NCI-H446 (cell line): Measurements from ENCODE around the gene POLR3A.
A peak's percentile ranks its signal among the peaks of the same experiment; 100 is the strongest.

ENCODE experiments used
- DNase-seq, 2 experiments: peaks; one replicate each; lab custom pipeline; 2025; lab: John Stamatoyannopoulos, UW

Gene POLR3A

DNA sequence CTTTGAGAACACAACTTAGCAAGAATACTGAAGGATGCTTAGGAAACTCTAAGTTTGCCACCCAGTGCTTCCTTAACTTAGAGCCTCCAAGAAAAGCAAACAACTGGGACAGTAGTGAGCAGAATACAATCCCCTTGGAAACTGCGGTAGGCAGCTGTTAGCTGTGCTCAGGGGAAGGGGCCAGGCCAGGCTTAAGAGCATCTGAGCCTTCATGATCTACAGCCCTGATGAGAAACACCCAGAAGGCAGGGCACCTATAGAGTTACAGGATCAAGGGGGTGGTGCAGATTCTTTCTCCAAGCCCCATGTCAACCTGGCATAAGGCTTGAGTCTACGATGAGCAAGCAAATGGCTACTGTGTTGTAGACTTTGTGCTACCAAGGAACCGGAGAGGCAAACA is 51.4 kb downstream of the POLR3A start:
- no peak for DNase-seq

DNA sequence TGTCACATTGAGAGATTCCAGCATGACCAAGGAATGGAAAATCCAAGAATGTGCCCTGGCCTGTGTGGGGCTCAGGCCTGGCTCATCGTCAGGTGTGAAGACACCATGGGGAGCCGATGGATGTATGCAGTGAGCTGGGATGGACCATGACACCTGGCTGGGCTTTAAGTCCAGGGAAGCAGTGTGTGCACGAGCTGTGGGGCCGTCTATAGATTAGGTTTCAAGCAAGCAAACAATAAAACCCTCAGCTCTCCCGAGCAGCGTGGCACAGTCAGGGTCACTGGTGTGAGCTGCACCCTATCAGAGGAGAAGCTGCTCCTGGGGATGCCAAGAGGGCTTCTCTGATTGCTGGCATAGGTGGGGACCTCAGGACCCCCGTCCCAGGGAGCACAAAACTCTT is 52.3 kb downstream of the POLR3A start:
- DNase-seq = no peak

DNA sequence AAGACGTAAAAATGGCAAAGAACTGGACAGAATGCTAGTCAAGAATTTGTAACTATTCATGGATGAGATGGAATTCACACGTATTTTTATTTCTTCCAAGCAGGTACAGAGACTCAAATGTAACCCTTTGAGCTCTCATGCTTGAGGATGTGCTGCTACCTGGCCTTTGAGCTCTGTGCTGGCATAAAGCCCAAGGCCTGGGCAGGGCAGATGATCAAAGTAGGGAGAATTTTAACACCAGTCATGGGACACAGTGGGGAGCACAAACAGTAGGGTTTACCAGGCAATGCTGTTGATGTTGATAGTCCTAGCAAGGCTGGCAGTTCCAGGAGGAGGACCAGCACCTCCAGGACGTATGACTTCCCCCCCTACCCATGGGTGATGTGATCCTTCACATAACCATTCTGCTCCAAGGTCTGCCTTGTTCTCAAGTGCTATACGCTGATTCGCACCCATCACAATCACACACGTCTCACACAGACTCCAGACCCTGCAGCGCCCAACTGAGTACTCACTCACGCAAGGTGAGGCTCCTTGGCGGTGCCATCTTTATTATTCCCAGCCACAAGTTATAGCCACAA is 54.1 kb downstream of the POLR3A start:
- DNase-seq = no peak

DNA sequence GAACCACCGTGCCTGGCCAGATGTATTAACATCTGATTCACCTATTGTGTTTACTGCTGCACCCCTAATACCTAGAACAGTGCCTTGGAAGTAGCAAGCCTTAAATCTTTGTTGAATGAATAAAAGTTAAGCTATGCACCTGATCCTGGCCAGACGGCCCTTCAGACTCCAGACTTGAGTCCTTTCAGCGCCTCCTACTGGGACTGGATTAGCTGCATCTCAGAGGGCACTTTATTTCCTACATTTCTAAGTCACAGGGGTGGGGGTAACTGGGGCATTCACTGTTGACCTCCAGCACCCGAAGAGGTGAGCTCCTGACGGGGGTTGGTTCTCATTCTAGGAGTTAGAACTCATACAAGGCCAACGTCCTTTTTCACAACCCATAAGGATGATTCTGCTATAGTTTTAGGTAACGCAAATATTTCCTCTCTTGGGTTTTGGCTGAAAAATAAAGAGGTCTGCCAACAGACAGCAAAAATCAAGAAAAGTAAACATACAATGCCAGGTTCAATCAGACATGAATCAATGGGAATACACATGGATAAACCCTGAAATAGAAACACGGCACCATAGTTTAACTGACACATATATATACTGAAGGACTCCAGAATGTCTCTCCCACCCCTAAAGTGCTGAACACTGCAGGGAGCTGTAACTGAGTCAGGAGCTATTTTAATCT is 54.8 kb downstream of the POLR3A start:
- peak in 1 of 2 experiments; percentile 4 for DNase-seq

DNA sequence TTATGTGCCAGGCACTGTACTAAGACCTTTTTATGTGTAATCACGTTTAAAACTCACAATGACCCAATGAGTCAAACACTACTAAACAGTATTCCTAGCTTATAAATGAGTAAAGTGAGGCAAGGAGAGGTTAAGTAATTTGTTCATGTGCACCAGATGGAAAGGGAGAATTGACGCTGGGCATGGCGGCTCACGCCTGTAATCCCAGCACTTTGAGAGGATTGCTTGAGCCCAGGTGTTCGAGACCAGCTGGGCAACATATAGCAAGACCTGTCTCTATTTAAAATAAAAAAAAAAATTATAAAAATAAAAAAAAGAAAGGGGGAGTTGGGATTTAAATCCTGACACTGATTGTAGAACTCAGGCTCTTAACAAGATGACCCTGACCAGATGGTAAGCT is 56.0 kb downstream of the POLR3A start:
- no peak for DNase-seq

DNA sequence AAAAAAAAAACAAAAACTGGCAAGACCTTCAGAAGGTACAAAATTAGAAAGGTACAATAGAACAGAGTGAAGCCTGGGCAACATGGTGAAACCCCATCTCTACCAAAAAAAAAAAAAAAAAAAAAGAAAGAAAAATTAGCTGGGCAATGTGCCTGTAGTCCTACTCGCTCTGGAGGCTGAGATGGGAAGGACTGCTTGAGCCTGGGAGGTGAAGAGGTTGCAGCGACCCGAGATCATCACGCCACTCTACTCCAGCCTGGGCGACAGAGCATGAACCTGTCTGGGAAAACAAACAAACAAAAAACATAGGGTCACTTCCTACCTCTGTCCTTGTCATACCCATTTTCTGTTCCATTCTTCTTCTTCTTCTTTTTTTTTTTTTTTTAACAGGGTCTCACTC is 57.2 kb downstream of the POLR3A start:
- no peak for DNase-seq

DNA sequence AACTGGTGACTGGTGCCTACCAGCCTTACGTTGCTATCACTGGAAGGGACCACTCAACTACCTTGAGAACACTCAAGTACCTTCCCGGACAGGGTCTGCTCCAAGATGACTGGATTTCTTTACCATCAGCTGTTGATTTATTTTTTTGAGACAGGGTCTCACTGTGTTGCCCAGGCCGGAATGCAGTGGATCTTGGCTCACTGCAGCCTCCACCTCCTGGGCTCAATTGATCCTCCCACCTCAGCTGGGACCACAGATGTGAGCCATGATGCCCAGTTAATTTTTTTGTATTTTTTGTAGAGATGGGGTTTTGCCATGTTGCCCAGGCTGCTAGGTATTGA is 57.5 kb downstream of the POLR3A start:
- DNase-seq = no peak

DNA sequence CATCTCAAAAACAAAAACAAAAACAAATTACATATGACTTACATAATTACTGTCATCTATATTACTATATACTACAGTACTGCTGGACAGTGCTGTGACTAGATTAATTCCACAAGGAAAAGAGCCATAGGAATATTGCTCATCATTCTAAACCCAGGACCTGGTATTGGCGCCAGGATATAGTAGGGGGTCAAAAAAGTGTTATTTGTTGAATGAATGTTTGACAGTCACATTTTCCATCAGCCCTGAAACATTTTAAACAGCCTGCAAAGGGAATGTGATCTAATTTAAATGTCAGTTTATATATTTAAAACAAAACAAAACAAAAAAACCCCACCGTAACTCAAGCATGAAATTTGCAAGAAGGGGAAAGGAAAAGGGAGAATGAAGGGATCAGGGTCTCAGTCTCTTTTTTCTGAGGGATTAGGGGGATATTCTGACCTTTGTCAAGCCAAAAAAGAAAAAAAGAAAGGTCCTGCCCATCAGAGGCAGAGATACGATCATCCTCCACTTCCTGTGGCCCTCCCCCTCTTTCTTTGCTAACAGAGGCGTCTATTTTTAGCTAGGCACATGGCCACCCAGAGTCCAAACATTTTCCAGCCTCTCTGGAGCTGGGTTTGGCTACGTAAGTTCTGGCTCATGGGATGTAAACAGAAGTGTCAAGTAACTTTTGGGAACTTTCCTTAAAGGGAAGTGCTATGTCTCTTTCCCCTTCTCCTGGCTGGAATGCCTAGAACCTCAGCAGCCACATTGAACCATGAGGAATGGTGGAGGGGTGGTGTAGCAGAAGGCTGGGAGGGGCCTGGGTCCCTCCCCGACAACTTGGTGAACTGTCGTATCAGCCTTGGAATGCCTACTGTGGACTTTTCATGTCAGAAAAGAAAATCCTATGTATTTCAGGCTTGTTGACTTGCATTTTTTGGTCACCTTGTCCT is 58.2 kb downstream of the POLR3A start:
- peak in 1 of 2 experiments; percentile 2 for DNase-seq

DNA sequence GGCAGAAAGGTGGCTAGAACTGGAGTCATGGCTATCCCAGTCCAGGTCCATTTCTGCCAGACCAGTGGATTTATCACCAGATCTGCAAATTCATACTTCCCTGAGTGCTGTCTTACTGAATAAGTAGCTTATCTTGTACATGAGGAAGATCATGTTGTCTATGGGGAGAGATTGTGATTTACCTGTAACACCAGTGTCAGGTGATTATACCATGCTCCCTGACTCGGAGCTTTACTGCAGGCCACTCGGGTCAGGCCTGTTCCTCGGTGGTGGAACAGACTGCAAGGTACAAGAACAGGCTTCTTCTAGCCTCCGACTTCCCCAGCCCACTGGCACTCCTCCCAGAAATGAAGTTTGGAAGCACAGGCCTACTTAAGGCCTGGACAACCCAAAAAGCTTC is 60.2 kb downstream of the POLR3A start:
- no peak for DNase-seq

DNA sequence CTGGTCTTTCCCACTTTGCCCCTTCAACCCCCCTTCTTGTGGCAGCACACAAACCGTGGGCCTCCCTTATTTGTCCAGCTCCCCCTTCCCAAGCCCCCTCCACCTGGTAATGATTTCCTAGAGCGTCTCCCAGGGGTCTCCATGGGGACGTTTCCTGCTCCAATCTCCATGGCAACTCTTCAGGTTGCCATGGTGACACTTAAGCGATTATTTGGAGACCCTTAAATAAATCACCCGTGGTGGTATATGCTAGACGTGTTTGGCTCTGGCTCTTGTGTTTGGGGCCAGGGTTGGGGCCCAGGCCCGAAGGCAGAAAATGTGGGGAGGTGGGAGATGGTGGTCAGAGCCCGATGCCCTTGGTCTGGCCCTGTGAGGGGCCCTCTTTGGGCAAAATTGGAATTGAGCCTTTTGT is 61.7 kb downstream of the POLR3A start:
- DNase-seq = no peak

DNA sequence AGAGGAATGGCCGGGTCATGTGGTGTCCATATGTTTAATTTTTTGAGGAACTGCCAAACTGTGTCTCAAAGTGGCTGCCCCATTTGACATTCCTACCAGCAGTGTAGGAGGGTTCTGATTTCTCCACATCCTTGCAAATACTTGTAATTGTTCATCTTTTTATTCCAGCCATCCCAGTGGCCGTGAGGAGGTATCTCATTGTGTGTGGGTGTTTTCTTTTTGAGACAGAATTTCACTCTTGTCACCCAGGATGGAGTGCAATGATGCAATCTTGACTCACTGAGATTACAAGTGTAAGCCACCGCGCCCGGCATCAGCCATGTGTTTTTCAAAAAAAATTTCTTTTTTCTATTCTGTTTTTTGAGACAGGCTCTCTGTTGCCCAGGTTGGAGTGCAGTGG is 64.0 kb downstream of the POLR3A start:
- DNase-seq = no peak

DNA sequence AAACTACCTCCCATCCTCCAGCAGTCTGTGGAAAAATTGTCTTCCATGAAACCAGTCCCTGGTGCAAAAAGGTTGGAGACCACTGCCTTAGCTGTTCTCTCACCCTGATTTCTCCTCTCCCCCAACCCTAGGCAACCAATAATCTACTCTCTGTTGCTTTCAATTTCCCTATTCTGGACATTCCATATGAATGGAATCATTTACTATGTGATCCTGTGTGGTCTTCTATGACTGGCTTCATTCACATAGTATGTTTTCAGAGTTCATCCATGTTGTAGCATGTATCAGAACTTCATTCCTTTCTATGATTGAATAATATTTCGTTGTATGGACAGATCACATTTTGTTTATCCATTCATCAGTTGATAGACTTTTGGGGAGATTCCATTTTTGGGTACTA is 64.5 kb downstream of the POLR3A start:
- DNase-seq = no peak

DNA sequence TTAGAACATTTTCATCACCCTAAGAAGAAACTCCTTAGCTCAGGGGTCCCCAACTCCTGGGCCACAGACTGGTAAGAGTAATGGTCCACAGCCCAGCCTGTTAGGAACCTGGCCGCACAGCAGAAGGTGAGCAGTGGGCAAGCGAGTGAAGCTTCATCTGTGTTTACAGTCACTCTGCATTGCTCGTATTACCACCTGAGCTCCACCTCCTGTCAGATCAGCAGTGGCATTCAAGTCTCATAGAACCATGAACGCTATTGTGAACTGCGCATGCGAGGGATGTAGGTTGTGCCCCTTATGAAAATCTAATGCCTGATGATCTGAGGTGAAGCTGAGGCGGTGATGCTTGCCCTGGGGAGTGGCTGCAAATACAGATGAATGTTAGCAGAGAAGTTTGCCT is 65.4 kb downstream of the POLR3A start:
- no peak for DNase-seq

DNA sequence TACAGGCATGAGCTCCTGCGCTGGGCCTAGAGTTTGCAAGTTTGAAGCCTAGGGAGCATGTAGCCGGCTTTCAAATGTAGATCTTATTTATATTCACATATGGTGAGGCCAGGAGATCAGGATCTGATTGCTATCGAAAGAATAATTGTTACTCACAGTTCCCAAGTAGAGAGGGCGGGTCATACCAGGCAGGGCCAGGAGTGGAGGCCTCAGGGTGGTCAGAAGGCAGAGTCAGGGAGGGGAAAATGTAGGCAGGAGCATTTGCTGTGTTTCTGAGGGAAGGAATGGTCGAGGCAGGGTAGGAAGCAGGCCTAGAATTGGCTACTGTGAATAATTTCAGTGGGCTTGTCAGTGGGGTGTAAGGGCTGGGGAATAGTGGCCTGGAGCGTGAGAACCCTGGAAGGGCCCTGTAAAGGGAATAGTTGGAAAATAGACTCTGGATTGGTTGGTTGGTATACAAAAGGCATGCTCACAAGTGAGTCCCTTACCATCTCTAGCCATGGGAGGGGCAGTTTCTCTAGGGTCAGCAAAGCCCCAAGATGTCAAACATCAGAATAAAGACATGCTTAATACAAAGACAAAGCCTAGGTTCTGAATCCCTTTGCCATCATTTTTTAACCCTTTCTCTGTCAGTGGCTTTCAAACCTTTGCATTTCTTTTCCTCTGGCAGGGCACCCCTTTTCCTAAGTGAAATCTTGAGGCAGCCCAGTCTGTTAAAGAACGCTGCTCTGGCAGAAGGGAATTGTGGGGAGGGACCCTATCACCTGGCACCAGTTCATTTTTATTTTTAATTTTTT is 66.8 kb downstream of the POLR3A start:
- DNase-seq = no peak

DNA sequence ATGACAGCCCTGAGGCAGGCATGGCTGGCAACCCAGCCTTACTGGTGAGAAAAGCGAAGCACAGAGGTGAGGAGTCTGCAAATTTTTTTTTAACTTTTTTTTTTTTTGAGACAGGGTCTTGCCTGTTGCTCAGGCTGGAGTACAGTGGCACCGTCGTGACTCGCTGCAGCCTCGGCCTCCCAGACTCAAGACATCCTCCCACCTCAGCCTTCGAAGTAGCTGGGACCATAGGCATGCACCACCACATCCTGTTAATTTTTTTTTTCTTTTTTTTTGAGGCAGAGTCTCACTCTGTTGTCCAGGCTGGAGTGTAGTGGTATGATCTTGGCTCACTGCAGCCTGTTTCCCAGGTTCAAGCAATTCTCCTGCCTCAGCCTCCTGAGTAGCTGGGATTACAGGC is 67.6 kb downstream of the POLR3A start:
- DNase-seq = no peak

DNA sequence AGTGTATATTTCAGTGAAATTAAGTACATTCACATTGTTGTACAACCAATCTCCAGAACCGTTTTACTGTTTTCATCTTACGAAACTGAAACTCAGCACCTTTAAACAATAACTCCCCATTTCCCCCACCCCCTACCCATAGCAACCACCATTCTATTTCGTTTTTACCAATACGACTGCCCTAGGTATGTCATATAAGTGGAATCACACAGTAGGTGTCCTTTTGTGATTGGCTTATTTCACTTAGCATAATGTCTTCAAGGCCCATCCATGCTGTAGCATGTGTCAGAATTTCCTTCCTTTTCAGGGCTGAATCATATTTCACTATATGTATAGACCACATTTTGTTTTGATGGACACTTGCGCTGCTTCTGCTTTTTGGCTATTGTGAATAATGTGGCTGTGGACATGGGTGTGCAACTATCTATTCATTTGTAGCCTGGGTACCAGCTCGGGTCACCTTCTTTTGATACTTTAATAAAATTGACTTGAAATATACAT is 68.4 kb downstream of the POLR3A start:
- no peak for DNase-seq

DNA sequence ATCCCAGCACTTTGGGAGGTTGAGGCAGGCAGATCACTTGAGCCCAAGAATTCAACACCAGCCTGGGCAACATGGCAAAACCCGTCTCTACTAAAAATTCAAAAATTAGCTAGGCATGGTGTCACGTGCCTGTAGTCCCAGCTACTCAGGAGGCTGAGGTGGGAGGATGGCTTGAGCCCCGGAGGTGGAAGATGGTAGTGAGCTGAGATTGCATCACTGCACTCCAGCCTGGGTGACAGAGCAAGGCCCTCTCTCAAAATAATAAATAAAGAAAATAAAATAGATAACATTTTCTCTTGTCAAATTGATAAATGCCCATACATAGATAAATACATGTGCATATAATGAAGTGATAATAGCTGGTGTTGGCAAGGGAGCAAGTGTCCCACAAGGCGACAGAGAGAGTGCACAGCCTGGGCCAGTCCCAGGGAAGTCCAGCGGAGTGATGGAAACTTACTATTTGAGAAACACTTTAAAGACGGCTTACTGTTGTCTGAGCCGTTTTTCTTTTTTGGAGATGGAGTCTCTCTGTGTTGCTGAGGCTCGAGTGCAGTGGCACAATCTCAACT is 69.3 kb downstream of the POLR3A start:
- no peak for DNase-seq

DNA sequence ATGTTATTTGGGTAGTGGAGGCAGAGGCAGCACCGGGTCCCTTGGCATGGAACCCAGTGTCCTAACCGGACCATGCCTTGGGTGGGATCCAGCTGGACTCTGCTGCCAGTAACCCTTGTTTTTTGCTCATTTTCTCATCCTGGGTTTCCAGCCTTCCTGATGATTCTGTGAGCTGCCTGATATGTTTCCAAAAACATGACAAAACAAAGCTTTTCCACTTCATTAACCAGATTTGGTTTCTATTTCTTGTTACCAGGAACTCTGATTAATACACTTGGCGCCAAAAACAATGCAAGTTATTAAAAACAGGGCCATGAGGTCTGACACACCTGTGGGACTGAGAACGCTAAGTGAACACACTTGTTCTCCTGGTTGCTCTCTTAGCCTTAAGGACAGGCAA is 69.9 kb downstream of the POLR3A start:
- DNase-seq = no peak

DNA sequence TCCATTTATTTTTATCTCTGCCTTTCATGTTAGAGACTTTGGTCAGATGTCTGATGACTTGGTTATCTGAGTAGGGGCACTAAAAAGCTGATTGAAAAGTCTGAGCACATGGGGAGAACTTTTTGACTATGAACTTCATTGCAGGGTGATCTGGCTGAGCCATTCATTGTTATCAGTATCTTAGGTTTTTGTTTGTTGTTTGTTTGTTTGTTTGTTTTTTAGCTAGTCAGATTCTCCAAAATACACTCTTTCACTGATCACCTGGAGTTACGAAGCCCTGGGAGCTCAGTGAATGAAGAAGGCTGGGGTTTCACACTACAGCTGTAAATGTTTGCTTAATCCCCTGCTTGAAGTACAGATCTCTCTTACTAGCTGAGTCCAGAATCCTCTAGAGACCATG is 74.2 kb downstream of the POLR3A start:
- no peak for DNase-seq

DNA sequence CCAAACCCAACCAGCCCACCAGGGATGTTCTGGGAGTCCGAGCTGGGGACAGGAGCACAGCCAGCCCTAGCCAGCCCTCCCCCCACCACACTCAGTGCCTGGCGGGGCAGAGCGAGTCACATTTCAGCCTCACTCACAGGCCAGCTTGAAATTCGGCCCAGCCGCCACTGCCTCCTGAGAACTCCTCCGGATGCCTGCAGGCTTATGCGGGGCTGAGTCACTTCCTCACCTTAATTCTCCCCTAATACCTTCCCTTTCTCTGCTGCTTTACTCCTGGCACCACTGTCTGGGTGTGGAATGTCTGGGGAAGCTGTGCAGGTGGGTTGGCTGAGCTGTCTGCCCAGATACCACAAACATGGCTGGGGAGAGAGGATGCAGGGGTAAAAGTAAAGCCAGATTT is 80.1 kb downstream of the POLR3A start:
- no peak for DNase-seq

DNA sequence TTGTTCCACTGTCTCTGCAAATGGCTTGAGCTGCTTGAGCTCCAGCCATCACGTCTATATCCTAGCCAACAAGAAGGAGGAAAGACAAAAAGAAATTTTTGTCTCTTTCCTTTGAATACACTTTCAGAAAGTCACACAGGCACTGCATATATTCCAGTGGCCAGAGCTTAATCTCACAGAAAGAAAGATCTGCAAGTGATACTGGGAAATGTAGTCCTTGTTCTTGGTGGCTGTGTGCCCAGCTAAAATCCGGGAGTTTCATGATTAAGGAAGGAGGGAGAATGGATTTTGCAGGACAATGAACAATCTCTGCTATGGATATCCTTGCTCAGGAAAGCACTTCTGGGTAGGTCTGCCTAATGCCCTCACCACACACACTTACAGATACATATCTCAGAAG is 83.2 kb downstream of the POLR3A start:
- no peak for DNase-seq

DNA sequence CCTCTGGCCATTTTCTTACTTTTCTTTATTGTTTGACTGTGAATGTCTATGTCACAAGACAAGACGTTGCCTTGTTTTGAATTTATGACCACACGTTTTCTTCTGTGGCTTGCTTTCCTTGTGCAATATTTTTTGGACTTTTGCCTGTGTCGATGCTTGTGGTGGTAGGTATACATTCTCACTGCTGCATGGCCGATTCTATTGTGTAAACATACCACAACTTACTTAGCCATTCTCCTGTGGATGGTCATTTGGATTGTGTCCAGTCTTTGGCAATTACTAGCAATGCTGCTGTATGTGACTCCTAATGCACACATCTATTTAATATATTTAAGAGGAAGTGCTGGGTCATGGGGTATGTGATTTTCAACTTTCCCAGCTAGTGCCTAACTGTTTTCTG is 84.8 kb downstream of the POLR3A start:
- DNase-seq = no peak
